Sigmoid colon (tissue), 4 donors: ENCODE data around the gene SULT1C4.

Experiments used
- CTCF ChIP-seq, 4 experiments: fragments of 450-650 bp in 3 of 4; fragments of 200-600 bp in 1 of 4; IDR thresholded peaks; one replicate each; pipeline ENCODE4 v1.5.1; 2016 to 2019; ENCODE audit warnings: antibody characterized with exemption in 4 of 4, mild to moderate bottlenecking in 3 of 4, moderate library complexity in 2 of 4
- POLR2A ChIP-seq, 2 donors: fragments of 450-650 bp; IDR thresholded peaks; one replicate each; pipeline ENCODE4 v1.6.1; 2016; ENCODE audit warnings: antibody characterized with exemption in 2 of 2, mild to moderate bottlenecking in 2 of 2, moderate library complexity in 2 of 2
- POLR2AphosphoS5 ChIP-seq, 4 donors: sonication (generic); formaldehyde crosslinking; IDR thresholded peaks; one replicate each; pipeline ENCODE4 v1.6.1; 2017; ENCODE audit warnings: antibody characterized with exemption in 4 of 4

GRCh38 chr2:108395155-108395554 lies 17.4 kb downstream of the SULT1C4 start:
- TF ChIP-seq CTCF (IDR thresholded peaks at IDR 0.05) (no peak), POLR2A (IDR thresholded peaks at IDR 0.05) (no peak), POLR2AphosphoS5 (IDR thresholded peaks at IDR 0.05) (no peak)
